SK-MEL-5 (cell line): Measurements from ENCODE around the gene EIF3K. TPM values are rescaled to one million over a fixed set of nuclear protein-coding genes. Genes with fewer than 3 reads are reported as not detected.
A peak's percentile ranks its signal among the peaks of the same experiment; 100 is the strongest.
"Not testable (repeated sequence)": the region's sequence is repeated elsewhere in the genome, so short reads cannot be mapped to it uniquely, and the experiment has no call there.

Source experiments
- DNase-seq: peaks from one replicate; pipeline ENCODE4 v3.0.0-alpha.2; 2016; ENCODE audit warnings: low read depth, low spot score
- in situ Hi-C: cut with HindIII; loops from 2 replicates; pipeline ENCODE4 v1.10.0; 2016; ENCODE audit warnings: low sequenced_read_pairs, high pct_unique_total_duplicates, low pct_unique_long_range_greater_than_20kb
- total RNA-seq: library from RNA; depleted of rRNA; stranded (reverse); fragments of >200 nt; shearing (Covaris generic); gene quantifications from 2 replicates; pipeline ENCODE4 v1.2.3, GENCODE V29; 2014

Gene EIF3K
- total RNA-seq, 1 experiment from 2014 or later: 257 TPM

GRCh38 chr19:38615007-38615581 lies 3.9 kb upstream of the EIF3K start:
- in situ Hi-C loops: no loop called here
- no peak for DNase-seq

GRCh38 chr19:38616265-38616664 lies 2.7 kb upstream of the EIF3K start:
- in situ Hi-C loops: no loop called here
- no peak for DNase-seq

- in situ Hi-C loops: no loop called here
- DNase-seq: no peak
These were observed 1.7 kb upstream of the EIF3K start for GRCh38 chr19:38617283-38617763.

DNA sequence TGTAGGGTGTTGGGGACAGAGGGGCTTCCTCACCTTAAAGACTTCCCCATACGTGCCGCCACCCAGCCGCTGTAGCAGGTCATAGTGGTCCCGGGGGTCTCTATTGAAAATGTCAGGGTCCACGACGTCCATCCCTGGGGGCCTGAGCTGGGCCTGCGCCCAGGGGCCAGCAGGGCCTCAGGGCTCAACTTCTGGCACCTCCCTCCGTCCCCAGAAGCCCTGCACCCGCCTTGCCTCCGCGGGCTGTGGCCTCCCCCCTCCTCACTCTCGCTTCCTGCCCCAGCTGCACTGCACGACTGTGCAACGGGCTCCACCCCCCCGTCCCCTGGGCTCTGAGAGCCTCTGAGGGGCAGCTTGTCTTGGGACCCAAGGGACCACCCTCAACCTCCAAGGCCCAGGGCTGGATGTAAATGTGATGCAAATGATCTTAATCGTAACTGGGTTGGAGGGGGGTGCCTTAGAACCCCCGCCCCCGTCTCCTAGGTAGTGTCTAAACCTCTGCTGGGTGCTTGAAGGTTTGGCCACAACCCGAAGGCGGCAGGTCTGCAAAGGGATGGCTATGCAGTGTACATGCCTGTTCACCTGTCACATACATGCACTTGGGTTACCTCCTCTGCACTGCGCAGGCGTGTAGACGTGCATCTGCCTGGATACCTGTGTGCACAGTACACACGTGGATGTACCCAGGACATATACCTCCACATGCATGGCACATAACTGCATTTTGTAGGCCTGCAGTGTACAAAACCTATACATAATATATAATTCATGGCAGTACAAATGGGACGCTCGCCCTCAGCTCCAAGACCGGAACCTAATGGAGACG lies 1.0 kb upstream of the EIF3K start, which contains the start of gene MAP4K1:
TSS of gene MAP4K1 (minus strand) at position 190 of the 826 bp plus-strand sequence. CDS start at position 132, 58 bp downstream.
- no peak for DNase-seq
- in situ Hi-C loops: no loop called here

GRCh38 chr19:38619361-38620174 lies 580 bp downstream of the EIF3K start:
- no peak for DNase-seq
- in situ Hi-C loops: no loop called here

DNA sequence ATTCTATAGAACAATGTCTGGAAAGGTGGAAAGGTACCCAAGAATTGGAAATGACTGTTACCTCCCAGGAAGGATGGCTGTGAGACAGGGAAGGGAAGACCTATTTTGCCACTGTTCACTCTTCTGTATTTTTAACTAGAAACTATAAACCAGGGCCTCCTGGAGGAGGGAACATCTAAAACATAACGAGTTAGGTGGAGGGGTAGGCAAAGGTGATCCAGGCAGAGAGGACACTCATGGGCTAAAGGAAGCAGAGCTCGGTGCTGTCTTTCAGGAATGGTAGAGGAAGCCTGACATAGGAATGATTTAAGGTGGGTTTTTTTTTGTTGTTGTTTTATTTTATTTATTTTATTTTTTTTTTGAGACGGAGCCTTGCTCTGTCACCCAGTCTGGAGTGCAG lies 5.8 kb downstream of the EIF3K start:
- DNase-seq: no peak
- in situ Hi-C loops: no loop called here

GRCh38 chr19:38626401-38626800 lies 7.4 kb downstream of the EIF3K start:
- no peak for DNase-seq
- in situ Hi-C loops: no loop called here

GRCh38 chr19:38629568-38629967 lies 10.6 kb downstream of the EIF3K start:
- in situ Hi-C loops: no loop called here
- DNase-seq: no peak

GRCh38 chr19:38631301-38631700 lies 12.3 kb downstream of the EIF3K start:
- in situ Hi-C loops, DNase-seq: not testable (repeated sequence)

- DNase-seq, in situ Hi-C loops: not testable (repeated sequence)
These were observed 13.0 kb downstream of the EIF3K start for GRCh38 chr19:38631811-38632475.

GRCh38 chr19:38632476-38633213 lies 13.7 kb downstream of the EIF3K start:
- in situ Hi-C loops: no loop called here
- DNase-seq: no peak

GRCh38 chr19:38634757-38635482 lies 15.9 kb downstream of the EIF3K start:
- DNase-seq: peak; percentile 75
- in situ Hi-C loops: no loop called here

GRCh38 chr19:38635483-38636399 lies 16.8 kb downstream of the EIF3K start:
- DNase-seq: no peak
- in situ Hi-C loops: no loop called here

DNA sequence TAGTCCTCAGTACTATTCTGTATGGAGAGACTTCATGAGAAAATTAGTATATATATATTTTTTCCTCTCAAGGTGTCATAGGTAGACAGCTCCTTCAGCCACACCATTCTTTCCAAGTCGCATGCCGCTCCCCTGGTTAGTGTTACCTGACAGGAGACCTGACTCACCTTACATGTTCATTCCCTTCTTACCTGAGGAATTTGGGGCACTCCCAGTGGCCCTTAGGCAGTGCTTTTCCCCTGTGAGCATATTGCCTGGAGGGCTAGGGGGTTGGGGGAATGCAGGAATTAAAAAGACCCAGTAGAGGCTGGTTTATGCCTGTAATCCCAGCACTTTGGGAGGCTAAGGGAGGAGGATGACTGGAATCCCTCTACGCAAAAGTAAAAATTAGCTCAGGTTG lies 19.5 kb downstream of the EIF3K start:
- DNase-seq: no peak
- in situ Hi-C loops: no loop called here

- in situ Hi-C loops: no loop called here
- DNase-seq: no peak
These were observed 20.7 kb downstream of the EIF3K start for GRCh38 chr19:38639679-38640078.

GRCh38 chr19:38640368-38640767 lies 21.4 kb downstream of the EIF3K start:
- in situ Hi-C loops: no loop called here
- DNase-seq: peak; percentile 16
